ENCODE measurements around the gene MAPK6.

The MAPK6 gene

DNA sequence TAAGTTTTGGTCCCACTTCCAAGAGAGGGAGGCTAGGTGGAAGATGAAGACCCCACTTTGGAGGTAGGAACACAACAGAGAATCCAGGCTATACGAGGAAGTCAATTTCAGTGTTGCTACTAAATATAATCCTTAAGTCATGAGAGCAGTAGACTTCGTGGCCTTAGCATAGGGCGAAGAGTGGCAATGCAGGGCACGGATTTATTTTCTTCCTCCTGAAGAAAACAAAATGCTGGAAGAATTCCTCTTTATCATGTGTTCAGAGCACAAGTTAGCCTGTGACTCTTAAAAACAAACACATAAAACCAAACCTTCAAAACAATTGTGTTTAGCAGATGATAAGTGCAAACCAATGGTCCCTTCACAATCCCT lies 74.1 kb downstream of the MAPK6 start:
- H3K4me2 ChIP-seq (ENCODE audit: low read length), result no peak overlapping the region
- H3K9me3 ChIP-seq (ENCODE audit: insufficient read depth, low read length), result peaks cover 6% of the 10 kb centered on the region; the same call in 1 of the 2 replicates
- no peak overlapping the region for H3K27ac ChIP-seq (ENCODE audit: low read length)
- no peaks in the 10 kb centered on the region for H4K20me1 ChIP-seq (ENCODE audit: insufficient read depth, low read length)
- H3K27me3 ChIP-seq (ENCODE audit: low read depth, low read length), result no peaks in the 10 kb centered on the region
- H3K9ac ChIP-seq (ENCODE audit: low read length), result no peak overlapping the region
- H3K4me3 ChIP-seq (ENCODE audit: low read length), result no peak overlapping the region
- peaks cover 14% of the 10 kb centered on the region for H3K4me1 ChIP-seq (ENCODE audit: low read length)
- peaks cover 16% of the 10 kb centered on the region for H3K36me3 ChIP-seq (replicated peaks; ENCODE audit: low read depth, low read length)
- H2AFZ ChIP-seq (ENCODE audit: low read depth, low read length), result no peak overlapping the region
- no peak for TF ChIP-seq EZH2phosphoT487 (IDR thresholded peaks at IDR 0.05; ENCODE audit: low read depth)
- TF ChIP-seq, protein P1, sequence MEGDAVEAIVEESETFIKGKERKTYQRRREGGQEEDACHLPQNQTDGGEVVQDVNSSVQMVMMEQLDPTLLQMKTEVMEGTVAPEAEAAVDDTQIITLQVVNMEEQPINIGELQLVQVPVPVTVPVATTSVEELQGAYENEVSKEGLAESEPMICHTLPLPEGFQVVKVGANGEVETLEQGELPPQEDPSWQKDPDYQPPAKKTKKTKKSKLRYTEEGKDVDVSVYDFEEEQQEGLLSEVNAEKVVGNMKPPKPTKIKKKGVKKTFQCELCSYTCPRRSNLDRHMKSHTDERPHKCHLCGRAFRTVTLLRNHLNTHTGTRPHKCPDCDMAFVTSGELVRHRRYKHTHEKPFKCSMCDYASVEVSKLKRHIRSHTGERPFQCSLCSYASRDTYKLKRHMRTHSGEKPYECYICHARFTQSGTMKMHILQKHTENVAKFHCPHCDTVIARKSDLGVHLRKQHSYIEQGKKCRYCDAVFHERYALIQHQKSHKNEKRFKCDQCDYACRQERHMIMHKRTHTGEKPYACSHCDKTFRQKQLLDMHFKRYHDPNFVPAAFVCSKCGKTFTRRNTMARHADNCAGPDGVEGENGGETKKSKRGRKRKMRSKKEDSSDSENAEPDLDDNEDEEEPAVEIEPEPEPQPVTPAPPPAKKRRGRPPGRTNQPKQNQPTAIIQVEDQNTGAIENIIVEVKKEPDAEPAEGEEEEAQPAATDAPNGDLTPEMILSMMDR (IDR thresholded peaks at IDR 0.05; ENCODE audit: low read depth, low read length), result no peak
- peaks cover 4% of the 10 kb centered on the region; the same call in 1 of the 2 replicates for H3K79me2 ChIP-seq (ENCODE audit: low read length)

DNA sequence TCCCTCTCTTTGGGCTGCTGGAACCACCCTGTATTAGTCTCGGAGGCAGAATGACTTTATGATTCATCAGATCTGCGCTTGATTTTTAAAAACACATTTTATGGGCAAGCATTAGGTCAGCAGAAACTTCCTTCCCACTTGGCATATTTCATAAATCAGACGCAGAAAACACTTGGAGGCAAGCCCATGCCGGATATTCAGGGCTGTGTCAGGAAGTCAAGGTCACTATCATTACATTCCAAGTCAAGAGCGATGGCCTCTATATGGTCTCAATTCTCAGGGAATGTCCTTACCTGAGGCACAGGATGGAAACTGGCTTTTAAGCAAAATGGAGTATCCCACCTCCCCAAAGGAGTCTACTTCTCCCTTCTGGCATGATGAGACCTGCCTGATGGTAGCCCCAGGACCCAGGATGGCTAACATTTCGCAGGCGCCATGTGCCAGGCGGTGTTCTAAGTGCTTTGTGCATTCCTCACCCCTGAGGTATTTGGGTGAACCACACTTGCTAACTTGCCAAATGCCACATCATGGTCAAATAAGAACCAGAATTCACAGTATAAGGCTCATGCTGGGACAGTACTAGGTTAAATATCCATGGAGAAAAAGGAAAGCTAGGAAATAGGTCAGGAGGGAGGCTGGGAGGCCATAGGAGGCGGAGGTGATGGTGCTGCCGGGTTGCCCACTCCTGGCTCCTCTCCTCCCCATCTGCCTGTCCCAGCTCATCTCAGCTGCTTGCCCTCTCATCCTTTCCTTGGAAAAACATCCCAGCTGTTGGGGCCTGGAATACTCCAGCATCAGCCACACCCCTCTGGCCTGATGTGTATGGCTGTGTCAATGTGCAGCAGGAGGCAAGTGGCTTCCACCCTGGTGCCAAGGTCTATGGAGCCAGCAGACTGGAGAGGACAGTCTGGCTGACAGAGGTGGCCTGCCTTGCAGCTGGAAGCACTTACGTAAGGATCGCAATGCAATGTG lies 74.8 kb downstream of the MAPK6 start:
- H3K27me3 ChIP-seq (ENCODE audit: low read depth, low read length), result no peaks in the 10 kb centered on the region
- TF ChIP-seq EZH2phosphoT487 (IDR thresholded peaks at IDR 0.05; ENCODE audit: low read depth), result no peak
- TF ChIP-seq, protein P1 (IDR thresholded peaks at IDR 0.05; ENCODE audit: low read depth, low read length), result no peak
- H4K20me1 ChIP-seq (ENCODE audit: insufficient read depth, low read length), result no peaks in the 10 kb centered on the region
- H3K27ac ChIP-seq (ENCODE audit: low read length), result no peak overlapping the region
- H3K79me2 ChIP-seq (ENCODE audit: low read length), result peaks cover 4% of the 10 kb centered on the region; the same call in 1 of the 2 replicates
- peaks cover 6% of the 10 kb centered on the region; the same call in 1 of the 2 replicates for H3K9me3 ChIP-seq (ENCODE audit: insufficient read depth, low read length)
- H3K4me1 ChIP-seq (ENCODE audit: low read length), result peaks cover 21% of the 10 kb centered on the region
- no peak overlapping the region for H3K4me3 ChIP-seq (ENCODE audit: low read length)
- peaks cover 15% of the 10 kb centered on the region for H3K36me3 ChIP-seq (replicated peaks; ENCODE audit: low read depth, low read length)
- H3K4me2 ChIP-seq (ENCODE audit: low read length), result no peak overlapping the region
- no peak overlapping the region for H2AFZ ChIP-seq (ENCODE audit: low read depth, low read length)
- no peak overlapping the region for H3K9ac ChIP-seq (ENCODE audit: low read length)

DNA sequence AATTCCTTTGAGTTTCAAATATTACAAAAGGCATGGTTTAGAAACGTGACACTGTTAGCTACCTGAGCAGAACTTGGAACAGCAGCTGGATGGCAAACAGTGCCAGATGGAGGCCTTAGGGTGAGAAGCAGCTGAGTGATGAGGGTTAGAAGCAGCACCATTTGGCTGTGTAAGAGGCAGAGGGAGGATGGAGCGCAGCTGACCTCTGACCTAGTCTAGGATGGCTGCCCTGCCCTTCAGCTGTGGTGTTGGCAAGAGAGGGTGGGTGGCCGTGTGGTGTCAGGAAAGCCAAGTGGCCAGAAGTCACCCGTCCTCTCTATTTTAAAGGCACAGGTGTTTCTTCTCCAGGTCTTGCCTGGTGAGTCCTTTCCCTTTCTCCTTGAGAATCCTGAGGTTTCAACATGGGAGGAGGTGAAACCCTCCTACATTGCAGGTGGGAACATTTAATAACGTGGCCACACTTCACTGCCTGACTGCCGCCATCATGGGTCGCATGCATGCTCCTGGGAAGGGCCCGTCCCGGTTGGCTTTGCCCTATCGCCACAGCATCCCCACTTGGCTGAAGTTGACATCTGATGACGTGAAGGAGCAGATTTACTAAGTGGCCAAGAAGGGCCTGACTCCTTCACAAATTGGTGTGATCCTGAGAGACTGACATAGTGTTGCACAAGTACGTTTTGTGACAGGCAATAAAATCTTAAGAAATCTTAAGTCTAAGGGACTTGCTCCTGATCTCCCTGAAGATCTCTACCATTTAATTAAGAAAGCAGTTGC lies 76.0 kb downstream of the MAPK6 start:
- no peak overlapping the region for H3K9ac ChIP-seq (ENCODE audit: low read length)
- no peaks in the 10 kb centered on the region for H3K27me3 ChIP-seq (ENCODE audit: low read depth, low read length)
- H3K79me2 ChIP-seq (ENCODE audit: low read length), result peaks cover 8% of the 10 kb centered on the region; the same call in 1 of the 2 replicates
- no peak for TF ChIP-seq EZH2phosphoT487 (IDR thresholded peaks at IDR 0.05; ENCODE audit: low read depth)
- TF ChIP-seq, protein P1 (IDR thresholded peaks at IDR 0.05; ENCODE audit: low read depth, low read length), result no peak
- no peak overlapping the region for H3K4me3 ChIP-seq (ENCODE audit: low read length)
- H3K36me3 ChIP-seq (replicated peaks; ENCODE audit: low read depth, low read length), result peaks cover 6% of the 10 kb centered on the region
- H3K27ac ChIP-seq (ENCODE audit: low read length), result no peak overlapping the region
- H2AFZ ChIP-seq (ENCODE audit: low read depth, low read length), result no peak overlapping the region
- no peak overlapping the region for H3K4me2 ChIP-seq (ENCODE audit: low read length)
- H4K20me1 ChIP-seq (ENCODE audit: insufficient read depth, low read length), result no peaks in the 10 kb centered on the region
- H3K4me1 ChIP-seq (ENCODE audit: low read length), result peaks cover 21% of the 10 kb centered on the region
- peaks cover 6% of the 10 kb centered on the region; the same call in 1 of the 2 replicates for H3K9me3 ChIP-seq (ENCODE audit: insufficient read depth, low read length)

Data from OCI-LY3 (cell line).